DMS53 treated with DMSO at 0.1 percent for 48 hours (cell line): Measurements from ENCODE around the gene AJAP1.

Source experiments
- DNase-seq: peaks from one replicate; lab custom pipeline; 2025; ENCODE audit not compliant: unreplicated experiment; lab: John Stamatoyannopoulos, UW

Gene AJAP1

GRCh38 chr1:4699376-4700301, 45.2 kb downstream of the AJAP1 start:
- DNase-seq, result no peak

- DNase-seq, result no peak
These were observed 46.4 kb downstream of the AJAP1 start for GRCh38 chr1:4700801-4701200.

- DNase-seq, result no peak
These were observed 46.9 kb downstream of the AJAP1 start for GRCh38 chr1:4701276-4701675.

GRCh38 chr1:4702464-4702863, 48.1 kb downstream of the AJAP1 start:
- DNase-seq, result no peak

- no peak for DNase-seq
These were observed 48.5 kb downstream of the AJAP1 start for GRCh38 chr1:4702932-4703331.

- DNase-seq, result no peak
These were observed 49.2 kb downstream of the AJAP1 start for GRCh38 chr1:4703646-4704045.

- DNase-seq, result no peak
These were observed 54.6 kb downstream of the AJAP1 start for GRCh38 chr1:4708840-4709507.

GRCh38 chr1:4709641-4710040, 55.2 kb downstream of the AJAP1 start:
- DNase-seq, result no peak

GRCh38 chr1:4710592-4711415, 56.4 kb downstream of the AJAP1 start:
- DNase-seq, result no peak

GRCh38 chr1:4711416-4712275, 57.2 kb downstream of the AJAP1 start:
- no peak for DNase-seq

- no peak for DNase-seq
These were observed 59.3 kb downstream of the AJAP1 start for GRCh38 chr1:4713669-4714068.

- DNase-seq, result no peak
These were observed 62.0 kb downstream of the AJAP1 start for GRCh38 chr1:4716406-4716805.

GRCh38 chr1:4718071-4718470, 63.7 kb downstream of the AJAP1 start:
- no peak for DNase-seq

- no peak for DNase-seq
These were observed 68.7 kb downstream of the AJAP1 start for GRCh38 chr1:4723106-4723505.

- no peak for DNase-seq
These were observed 69.6 kb downstream of the AJAP1 start for GRCh38 chr1:4724001-4724400.

GRCh38 chr1:4724695-4725250, 70.4 kb downstream of the AJAP1 start:
- DNase-seq, result no peak

GRCh38 chr1:4725416-4725815, 71.0 kb downstream of the AJAP1 start:
- DNase-seq, result no peak

GRCh38 chr1:4726620-4727341, 72.4 kb downstream of the AJAP1 start:
- no peak for DNase-seq

GRCh38 chr1:4728319-4729089, 74.1 kb downstream of the AJAP1 start:
- DNase-seq, result no peak
